GM12801 (cell line): ENCODE data around the gene OGFR.

Source experiments
- TF ChIP-seq, protein P1 (sequence below): IDR thresholded peaks from one replicate; pipeline ENCODE4 v1.5.1; 2011; ENCODE audit warnings: control low read depth; ENCODE audit not compliant: insufficient read length; ENCODE audit errors: extremely low read depth

OGFR gene

DNA sequence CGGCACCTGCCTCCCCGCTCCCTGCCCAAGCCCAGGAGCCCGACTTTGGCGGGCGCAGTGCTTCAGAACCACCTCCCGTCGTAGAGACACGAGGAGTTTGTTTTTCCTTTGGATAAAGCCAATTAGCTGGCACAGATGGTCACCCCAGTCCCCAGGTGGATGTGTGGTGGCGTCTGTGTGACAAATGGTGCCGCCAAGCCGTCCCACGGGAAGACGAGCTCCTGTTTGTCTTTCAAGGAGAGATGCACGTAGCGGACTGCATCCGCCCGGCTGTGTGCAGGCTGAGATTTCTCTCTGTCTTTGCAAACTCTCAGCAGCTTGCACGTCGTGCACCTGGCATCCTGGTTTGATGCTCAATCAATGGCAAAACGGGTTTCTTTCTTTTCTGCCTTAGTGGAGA is 24.4 kb upstream of the OGFR start:
- TF ChIP-seq, protein P1, sequence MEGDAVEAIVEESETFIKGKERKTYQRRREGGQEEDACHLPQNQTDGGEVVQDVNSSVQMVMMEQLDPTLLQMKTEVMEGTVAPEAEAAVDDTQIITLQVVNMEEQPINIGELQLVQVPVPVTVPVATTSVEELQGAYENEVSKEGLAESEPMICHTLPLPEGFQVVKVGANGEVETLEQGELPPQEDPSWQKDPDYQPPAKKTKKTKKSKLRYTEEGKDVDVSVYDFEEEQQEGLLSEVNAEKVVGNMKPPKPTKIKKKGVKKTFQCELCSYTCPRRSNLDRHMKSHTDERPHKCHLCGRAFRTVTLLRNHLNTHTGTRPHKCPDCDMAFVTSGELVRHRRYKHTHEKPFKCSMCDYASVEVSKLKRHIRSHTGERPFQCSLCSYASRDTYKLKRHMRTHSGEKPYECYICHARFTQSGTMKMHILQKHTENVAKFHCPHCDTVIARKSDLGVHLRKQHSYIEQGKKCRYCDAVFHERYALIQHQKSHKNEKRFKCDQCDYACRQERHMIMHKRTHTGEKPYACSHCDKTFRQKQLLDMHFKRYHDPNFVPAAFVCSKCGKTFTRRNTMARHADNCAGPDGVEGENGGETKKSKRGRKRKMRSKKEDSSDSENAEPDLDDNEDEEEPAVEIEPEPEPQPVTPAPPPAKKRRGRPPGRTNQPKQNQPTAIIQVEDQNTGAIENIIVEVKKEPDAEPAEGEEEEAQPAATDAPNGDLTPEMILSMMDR = no peak

DNA sequence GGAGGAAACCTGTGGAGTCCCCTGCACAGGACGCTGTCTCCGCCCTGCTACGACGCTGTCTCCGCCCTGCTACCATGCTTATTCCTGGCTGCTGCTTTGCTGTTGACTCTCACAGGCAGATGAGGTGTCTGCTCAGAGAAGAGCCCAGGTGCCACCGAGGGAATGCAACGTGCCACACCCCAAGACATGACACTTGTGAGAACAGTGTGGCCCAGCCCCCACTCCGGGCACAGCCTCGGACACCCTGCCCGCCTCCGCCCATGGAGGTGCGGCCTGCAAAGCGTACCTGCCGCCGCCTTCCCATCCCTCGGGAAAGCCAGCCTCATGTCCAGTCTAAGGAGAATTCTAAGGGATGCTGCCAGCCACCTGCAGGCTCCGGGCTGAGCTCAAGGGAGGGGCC is 23.9 kb upstream of the OGFR start:
- TF ChIP-seq, protein P1 = no peak

DNA sequence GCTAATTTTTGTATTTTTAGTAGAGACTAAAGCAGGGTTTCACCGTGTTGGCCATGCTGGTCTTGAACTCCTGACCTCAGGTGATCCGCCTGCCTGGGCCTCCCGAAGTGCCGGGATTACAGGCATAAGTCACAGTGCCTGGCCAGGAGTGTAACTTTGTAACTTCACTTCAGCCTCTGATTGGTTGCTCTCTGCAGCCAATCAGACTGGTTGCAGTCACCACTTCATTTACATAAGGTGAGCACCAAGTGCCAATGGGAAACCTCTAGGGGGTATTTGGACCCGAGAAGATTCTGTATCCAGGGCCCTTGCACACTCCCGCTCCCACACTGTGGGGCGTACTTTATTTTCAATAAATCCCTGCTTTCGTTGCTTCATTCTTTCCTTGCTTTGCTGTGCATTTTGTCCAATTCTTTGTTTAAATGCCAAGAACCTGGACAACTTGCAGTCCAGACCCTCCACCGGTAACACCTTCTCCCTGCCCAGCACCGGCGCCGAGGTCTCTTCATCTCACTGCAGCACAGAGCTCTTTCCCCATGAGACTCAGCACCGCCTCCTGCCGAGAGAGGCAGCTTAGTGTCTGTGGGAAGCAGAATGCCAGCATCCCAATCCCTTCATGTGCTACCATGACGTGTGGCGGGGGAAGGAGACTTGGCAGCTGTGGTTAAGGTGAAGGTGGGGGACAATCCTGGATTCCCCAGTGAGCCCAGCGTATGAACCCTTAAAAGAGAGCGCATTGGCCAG is 22.3 kb upstream of the OGFR start:
- TF ChIP-seq, protein P1 = no peak

DNA sequence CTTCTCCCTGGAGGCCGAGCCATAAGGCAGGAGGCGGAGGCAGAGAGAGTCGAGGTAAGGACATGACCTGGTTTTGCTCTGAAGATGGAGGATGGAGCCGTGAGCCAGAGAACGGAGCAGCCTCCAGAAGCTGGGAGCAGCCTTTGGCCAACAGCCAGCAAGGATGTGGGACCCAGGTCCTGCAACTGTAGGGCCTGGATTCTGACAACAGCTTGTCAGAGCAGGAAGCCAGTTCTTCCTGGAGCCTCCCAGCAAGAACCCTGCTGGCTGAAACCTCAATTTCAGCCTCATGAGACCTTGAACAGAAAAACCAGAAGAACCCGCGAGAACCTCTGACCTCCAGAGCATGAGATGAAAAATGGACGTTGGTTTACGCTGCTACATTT is 21.7 kb upstream of the OGFR start:
- TF ChIP-seq, protein P1 = no peak

DNA sequence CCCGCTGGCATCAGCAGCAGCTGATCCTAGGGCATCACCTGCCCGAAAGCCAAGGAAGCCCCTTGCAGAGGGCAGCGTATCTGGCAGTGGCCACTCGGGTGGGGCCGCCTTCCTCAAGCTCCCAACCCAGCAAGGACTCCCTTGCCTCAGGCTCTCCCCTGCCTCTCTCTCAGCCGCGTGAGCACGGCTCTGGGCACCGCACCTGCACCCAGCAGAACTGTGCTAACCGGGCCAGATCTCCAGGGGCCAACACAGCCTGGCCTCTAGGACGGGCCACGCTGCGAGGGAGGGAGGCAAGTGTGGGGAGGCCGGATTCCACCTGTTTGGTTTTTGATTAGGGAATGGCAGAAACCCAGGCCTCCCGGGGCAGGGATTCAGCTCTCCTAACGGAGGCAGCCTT is 20.1 kb upstream of the OGFR start:
- TF ChIP-seq, protein P1 = no peak

DNA sequence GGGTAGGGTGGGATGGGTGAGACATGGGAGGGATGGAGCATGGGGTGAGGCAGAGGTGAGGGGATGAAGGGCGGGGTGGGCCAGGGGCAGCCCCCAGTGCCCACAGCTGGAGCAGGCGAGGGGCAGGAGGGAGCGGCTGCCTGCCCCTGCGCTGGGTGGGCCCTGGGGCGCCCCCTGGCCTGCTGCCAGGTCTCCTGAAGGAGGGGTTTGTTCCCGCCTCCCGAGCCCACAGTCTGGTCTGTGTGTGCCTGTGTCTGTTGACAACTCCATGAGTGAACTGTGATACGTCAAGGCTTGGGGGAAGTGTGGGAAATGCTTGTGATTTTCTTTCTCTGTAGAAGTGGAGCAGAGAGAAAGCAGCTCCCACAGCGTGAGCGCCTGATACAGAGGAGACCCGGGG is 19.2 kb upstream of the OGFR start:
- TF ChIP-seq, protein P1 = no peak

DNA sequence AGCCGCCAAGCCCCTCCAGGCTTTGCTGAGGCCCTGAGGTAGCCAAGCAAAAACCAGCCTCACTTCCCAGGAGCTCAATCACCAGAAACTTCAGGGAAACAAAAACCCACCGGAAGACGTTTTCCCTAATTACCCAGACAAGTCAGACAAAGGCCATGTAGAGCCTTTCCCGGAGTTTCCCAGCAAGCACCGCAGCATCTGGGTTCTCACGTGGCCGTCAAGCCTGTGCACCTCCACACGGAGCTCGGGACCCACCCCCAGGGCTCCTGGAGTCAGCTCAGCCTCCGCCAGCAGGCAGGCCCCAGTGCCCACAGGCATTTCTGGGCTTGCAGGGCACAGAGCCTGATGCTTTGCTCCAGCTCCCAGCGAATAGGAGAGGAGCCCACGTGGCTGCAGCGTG is 18.5 kb upstream of the OGFR start:
- TF ChIP-seq, protein P1 = no peak
